Vagina (tissue), 2 donors: ENCODE results near the gene KIDINS220. TPM values are rescaled to one million over a fixed set of nuclear protein-coding genes. Genes with fewer than 3 reads are reported as not detected.

Source experiments
- DNase-seq, 2 donors: peaks; one replicate each; pipeline ENCODE4 v3.0.0-alpha.2; 2017; ENCODE audit errors: extremely low spot score in 2 of 2
- H3K27ac ChIP-seq: fragments of 200-600 bp; sonication (generic); one replicate; pipeline ENCODE4 v1.5.1; 2019
- H3K27me3 ChIP-seq: fragments of 200-600 bp; sonication (generic); one replicate; pipeline ENCODE4 v1.5.1; 2019
- H3K36me3 ChIP-seq, 2 donors: fragments of 200-600 bp; sonication (generic); one replicate each; pipeline ENCODE4 v1.5.1; 2017 to 2019
- H3K4me1 ChIP-seq: fragments of 200-600 bp; sonication (generic); one replicate; pipeline ENCODE4 v1.5.1; 2019
- H3K4me3 ChIP-seq, 2 donors: fragments of 200-600 bp; sonication (generic); 1 replicate in 1 of 2; 2 replicates in 1 of 2; pipeline ENCODE4 v1.5.1; 2016 to 2019
- H3K9me3 ChIP-seq: fragments of 200-600 bp; sonication (generic); one replicate; pipeline ENCODE4 v1.5.1; 2019
- POLR2A ChIP-seq, 2 donors: fragments of 450-650 bp; IDR thresholded peaks; one replicate each; pipeline ENCODE4 v1.6.1; 2017; ENCODE audit warnings: antibody characterized with exemption in 2 of 2, mild to moderate bottlenecking in 2 of 2, moderate library complexity in 2 of 2
- POLR2AphosphoS5 ChIP-seq, 2 donors: sonication (generic); formaldehyde crosslinking; IDR thresholded peaks; one replicate each; pipeline ENCODE4 v1.9.0; 2017; ENCODE audit warnings: antibody characterized with exemption in 2 of 2, mild to moderate bottlenecking in 2 of 2, low read depth in 1 of 2; ENCODE audit not compliant: insufficient read depth in 1 of 2
- intact Hi-C: fragments of 100-400 bp; cut with DNase I; formaldehyde crosslinking; loops from one replicate; pipeline ENCODE4 v1.15.1; 2023
- total RNA-seq: library from RNA; depleted of rRNA; stranded (reverse); fragments of >200 nt; gene quantifications from one replicate; pipeline ENCODE4 v1.2.3, GENCODE V29; 2016
- TF ChIP-seq, protein P1 (sequence below), 3 experiments: fragments of 450-650 bp in 2 of 3; fragments of 200-600 bp in 1 of 3; sonication (generic) in 1 of 3; IDR thresholded peaks; one replicate each; pipeline ENCODE4 v1.5.1; 2017 to 2019; ENCODE audit warnings: antibody characterized with exemption in 3 of 3, mild to moderate bottlenecking in 2 of 3, moderate library complexity in 2 of 3

The KIDINS220 gene
- total RNA-seq, 1 donor from 2014 or later: 67.8 TPM

DNA sequence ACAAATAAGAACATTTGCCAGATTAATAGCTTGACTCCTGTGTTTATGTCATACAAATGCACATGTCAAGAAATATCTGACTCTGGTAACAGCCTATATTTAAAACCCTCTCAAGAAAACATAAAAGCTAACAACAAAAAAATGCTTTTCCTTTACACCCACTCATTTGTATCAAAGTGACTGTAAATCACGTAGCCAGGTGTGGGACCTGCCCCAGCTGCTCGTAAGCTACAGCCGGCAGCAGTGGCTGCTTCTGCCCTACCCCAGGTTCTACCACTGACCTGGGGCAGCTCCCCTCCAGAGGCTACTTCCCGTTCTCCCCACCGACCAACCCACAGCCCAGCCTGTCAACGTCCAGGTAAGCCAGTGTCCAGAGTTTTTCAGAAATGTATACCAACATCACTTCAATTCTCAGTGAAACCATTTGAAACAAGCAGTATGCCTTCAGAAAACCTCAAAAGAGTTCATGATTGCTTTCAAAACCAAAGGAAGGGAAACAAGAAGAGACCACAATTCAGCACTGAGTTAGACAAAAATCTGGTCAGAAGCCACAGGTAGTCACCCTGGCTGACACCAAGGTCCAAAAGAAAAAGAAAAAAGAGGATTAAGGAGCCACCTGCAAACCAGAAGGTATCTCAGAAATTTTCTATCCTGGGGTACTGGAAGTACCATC, 40.4 kb downstream of the KIDINS220 start:
- H3K27me3 ChIP-seq: no peaks in the 10 kb centered on the region

DNA sequence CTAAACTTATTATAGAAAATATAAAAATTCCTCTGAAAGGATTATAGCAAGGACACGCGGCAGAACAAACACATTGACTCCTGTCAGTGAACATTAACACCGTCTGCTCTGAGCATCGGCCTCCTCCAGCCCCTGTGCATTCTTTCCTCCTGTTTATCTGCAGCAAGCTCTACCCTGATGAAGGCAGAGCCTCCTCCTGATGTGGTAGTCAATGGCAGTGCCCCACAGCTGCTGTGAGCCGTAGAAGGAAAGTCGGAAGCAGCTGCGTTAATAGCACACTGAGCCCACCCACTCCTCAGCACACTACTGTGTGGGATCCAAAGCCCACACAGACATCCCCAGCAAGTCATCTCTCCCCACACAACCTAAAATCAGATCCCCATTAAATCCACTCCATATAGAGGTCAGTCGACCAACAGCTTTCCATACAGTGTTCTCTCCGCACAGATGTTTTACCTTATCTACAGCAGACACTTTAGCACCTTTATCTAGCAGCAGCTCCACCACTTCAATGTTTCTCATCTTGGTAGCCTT, 41.0 kb downstream of the KIDINS220 start:
- no peaks in the 10 kb centered on the region for H3K27me3 ChIP-seq
- peaks cover 0 to 62% of the 10 kb centered on the region in 2 donors for H3K36me3 ChIP-seq
- intact Hi-C loops: no loop called here
- no peaks in the 10 kb centered on the region for H3K9me3 ChIP-seq
- H3K4me1 ChIP-seq: no peaks in the 10 kb centered on the region
- no peak for DNase-seq
- no peak for TF ChIP-seq POLR2AphosphoS5 (IDR thresholded peaks at IDR 0.05; ENCODE audit: insufficient read depth in 1 of 2, low read depth in 1 of 2)
- TF ChIP-seq, protein P1, sequence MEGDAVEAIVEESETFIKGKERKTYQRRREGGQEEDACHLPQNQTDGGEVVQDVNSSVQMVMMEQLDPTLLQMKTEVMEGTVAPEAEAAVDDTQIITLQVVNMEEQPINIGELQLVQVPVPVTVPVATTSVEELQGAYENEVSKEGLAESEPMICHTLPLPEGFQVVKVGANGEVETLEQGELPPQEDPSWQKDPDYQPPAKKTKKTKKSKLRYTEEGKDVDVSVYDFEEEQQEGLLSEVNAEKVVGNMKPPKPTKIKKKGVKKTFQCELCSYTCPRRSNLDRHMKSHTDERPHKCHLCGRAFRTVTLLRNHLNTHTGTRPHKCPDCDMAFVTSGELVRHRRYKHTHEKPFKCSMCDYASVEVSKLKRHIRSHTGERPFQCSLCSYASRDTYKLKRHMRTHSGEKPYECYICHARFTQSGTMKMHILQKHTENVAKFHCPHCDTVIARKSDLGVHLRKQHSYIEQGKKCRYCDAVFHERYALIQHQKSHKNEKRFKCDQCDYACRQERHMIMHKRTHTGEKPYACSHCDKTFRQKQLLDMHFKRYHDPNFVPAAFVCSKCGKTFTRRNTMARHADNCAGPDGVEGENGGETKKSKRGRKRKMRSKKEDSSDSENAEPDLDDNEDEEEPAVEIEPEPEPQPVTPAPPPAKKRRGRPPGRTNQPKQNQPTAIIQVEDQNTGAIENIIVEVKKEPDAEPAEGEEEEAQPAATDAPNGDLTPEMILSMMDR (IDR thresholded peaks at IDR 0.05): no peak
- no peak for TF ChIP-seq POLR2A (IDR thresholded peaks at IDR 0.05)
- no peak overlapping the region for H3K27ac ChIP-seq
- H3K4me3 ChIP-seq: no peak overlapping the region

More for the DNA sequence above, 40.4 kb downstream of the KIDINS220 start:
- intact Hi-C loops: no loop called here
- Histone ChIP-seq H3K27ac (no peak overlapping the region), H3K36me3 (peaks cover 0 to 67% of the 10 kb centered on the region in 2 donors), H3K4me3 (no peak overlapping the region), H3K9me3 (no peaks in the 10 kb centered on the region), H3K4me1 (no peaks in the 10 kb centered on the region)
- TF ChIP-seq, protein P1 (IDR thresholded peaks at IDR 0.05): no peak
- no peak for TF ChIP-seq POLR2AphosphoS5 (IDR thresholded peaks at IDR 0.05; ENCODE audit: insufficient read depth in 1 of 2, low read depth in 1 of 2)
- TF ChIP-seq POLR2A (IDR thresholded peaks at IDR 0.05): no peak
- no peak for DNase-seq

DNA sequence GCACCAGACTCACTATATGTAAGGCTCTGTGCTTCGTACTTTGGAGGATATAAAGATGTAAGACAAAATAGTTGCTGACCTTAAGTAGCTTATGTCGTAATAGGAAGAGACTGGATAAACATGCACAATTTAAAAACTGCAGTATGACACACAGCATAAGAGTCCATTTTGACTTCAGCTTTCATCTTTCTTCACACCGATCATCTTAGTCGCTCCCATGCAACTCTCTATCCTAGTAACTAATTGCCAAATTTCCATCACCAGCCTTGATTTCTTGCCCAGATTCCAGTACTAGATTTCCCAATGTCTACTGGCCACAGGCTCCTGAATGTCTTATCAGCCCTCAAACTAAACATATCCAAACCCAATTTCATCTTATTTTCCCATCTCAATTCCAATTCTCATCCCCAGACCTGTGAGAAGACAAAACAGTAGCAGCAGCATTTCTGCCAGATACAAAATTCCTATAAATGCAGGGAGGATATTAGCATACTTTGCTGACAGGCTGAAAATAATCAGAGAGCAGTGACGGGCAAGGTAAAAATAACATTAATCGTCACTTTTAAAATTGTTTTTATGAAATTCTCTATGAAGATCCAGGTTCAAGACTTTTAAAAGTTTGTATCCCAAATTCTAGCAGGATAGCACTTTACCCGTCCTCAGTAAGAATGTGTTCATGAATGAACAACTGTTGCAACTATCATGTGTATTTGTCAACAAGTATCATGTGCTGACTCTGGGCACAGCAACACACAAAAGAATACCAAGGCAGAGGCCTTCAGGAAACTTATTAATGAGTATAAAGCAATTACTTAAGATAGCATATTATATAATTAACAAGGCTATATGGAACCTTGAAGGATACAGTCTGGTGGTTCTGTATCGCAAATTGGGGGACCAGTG, 42.2 kb downstream of the KIDINS220 start:
- Histone ChIP-seq H3K36me3 (peaks cover 0 to 59% of the 10 kb centered on the region in 2 donors), H3K9me3 (no peaks in the 10 kb centered on the region), H3K27me3 (no peaks in the 10 kb centered on the region), H3K4me3 (no peak overlapping the region), H3K27ac (no peak overlapping the region), H3K4me1 (no peaks in the 10 kb centered on the region)
- no peak for DNase-seq
- intact Hi-C loops: no loop called here
- TF ChIP-seq POLR2AphosphoS5 (IDR thresholded peaks at IDR 0.05; ENCODE audit: insufficient read depth in 1 of 2, low read depth in 1 of 2): no peak
- no peak for TF ChIP-seq POLR2A (IDR thresholded peaks at IDR 0.05)
- TF ChIP-seq, protein P1 (IDR thresholded peaks at IDR 0.05): no peak

DNA sequence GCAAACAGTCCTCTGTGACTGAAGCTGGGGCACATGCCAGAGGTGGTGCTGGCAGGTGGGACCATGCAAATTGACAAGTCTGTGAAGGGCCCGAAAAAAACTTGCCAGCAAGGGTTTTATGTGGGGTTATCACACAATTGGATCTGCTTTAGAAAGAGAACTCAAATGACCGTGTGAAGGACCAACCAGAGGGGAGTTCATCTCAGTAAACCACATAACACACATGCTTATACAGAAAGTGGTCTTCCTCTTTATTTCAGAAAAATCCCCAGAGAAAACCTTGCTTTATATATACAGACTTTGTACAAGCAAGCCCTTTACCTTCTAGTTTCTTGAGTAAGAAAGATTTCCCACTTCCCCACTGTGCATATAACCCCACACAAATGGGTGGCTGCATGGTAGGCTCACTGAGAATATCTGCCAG, 46.7 kb downstream of the KIDINS220 start:
- TF ChIP-seq POLR2A (IDR thresholded peaks at IDR 0.05): no peak
- no peak for TF ChIP-seq POLR2AphosphoS5 (IDR thresholded peaks at IDR 0.05; ENCODE audit: insufficient read depth in 1 of 2, low read depth in 1 of 2)
- TF ChIP-seq, protein P1 (IDR thresholded peaks at IDR 0.05): no peak
- no peak overlapping the region for H3K4me3 ChIP-seq
- no peak overlapping the region for H3K27ac ChIP-seq
- no peaks in the 10 kb centered on the region for H3K27me3 ChIP-seq
- intact Hi-C loops: no loop called here
- no peaks in the 10 kb centered on the region for H3K4me1 ChIP-seq
- H3K9me3 ChIP-seq: no peaks in the 10 kb centered on the region
- no peak for DNase-seq
- peaks cover 0 to 67% of the 10 kb centered on the region in 2 donors for H3K36me3 ChIP-seq
